Measurements from ENCODE around the gene TMEM255B.
"Not testable (repeated sequence)": the region's sequence is repeated elsewhere in the genome, so short reads cannot be mapped to it uniquely, and the experiment has no call there.

TMEM255B gene

GRCh38 chr13:113786262-113786841, 27.3 kb downstream of the TMEM255B start:
- Histone ChIP-seq H3K36me3 (ENCODE audit: low read depth) (0 out of 2 replicates have a peak, but pooled peaks cover 3% of the 10 kb centered on the region), H3K27me3 (ENCODE audit: insufficient read depth, poor library complexity, severe bottlenecking) (no peaks in the 10 kb centered on the region), H3K4me3 (ENCODE audit: severe bottlenecking) (no peak overlapping the region), H3K27ac (ENCODE audit: poor library complexity, severe bottlenecking) (no peak overlapping the region), H3K4me1 (ENCODE audit: insufficient read depth, poor library complexity, severe bottlenecking) (peaks cover 40% of the 10 kb centered on the region), H3K9me3 (ENCODE audit: severe bottlenecking) (no peaks in the 10 kb centered on the region)
- ATAC-seq (ENCODE audit: low read depth) (no peak), DNase-seq (ENCODE audit: low spot score) (no peak)
- TF ChIP-seq CTCF (IDR thresholded peaks at IDR 0.05; ENCODE audit: poor library complexity, severe bottlenecking), result no peak

GRCh38 chr13:113787694-113788093, 28.7 kb downstream of the TMEM255B start:
- no peaks in the 10 kb centered on the region for H3K9me3 ChIP-seq (ENCODE audit: severe bottlenecking)
- H3K27ac ChIP-seq (ENCODE audit: poor library complexity, severe bottlenecking), result no peak overlapping the region
- DNase-seq (ENCODE audit: low spot score) (no peak), ATAC-seq (ENCODE audit: low read depth) (no peak)
- 0 out of 2 replicates have a peak, but pooled peaks cover 3% of the 10 kb centered on the region for H3K36me3 ChIP-seq (ENCODE audit: low read depth)
- H3K27me3 ChIP-seq (ENCODE audit: insufficient read depth, poor library complexity, severe bottlenecking), result no peaks in the 10 kb centered on the region
- no peak overlapping the region for H3K4me3 ChIP-seq (ENCODE audit: severe bottlenecking)
- H3K4me1 ChIP-seq (ENCODE audit: insufficient read depth, poor library complexity, severe bottlenecking), result peaks cover 29% of the 10 kb centered on the region
- TF ChIP-seq CTCF (IDR thresholded peaks at IDR 0.05; ENCODE audit: poor library complexity, severe bottlenecking), result no peak

- Histone ChIP-seq H3K4me1 (ENCODE audit: insufficient read depth, poor library complexity, severe bottlenecking) (peaks cover 27% of the 10 kb centered on the region), H3K4me3 (ENCODE audit: severe bottlenecking) (no peak overlapping the region), H3K27ac (ENCODE audit: poor library complexity, severe bottlenecking) (no peak overlapping the region), H3K36me3 (ENCODE audit: low read depth) (0 out of 2 replicates have a peak, but pooled peaks cover 3% of the 10 kb centered on the region), H3K27me3 (ENCODE audit: insufficient read depth, poor library complexity, severe bottlenecking) (no peaks in the 10 kb centered on the region), H3K9me3 (ENCODE audit: severe bottlenecking) (no peaks in the 10 kb centered on the region)
- DNase-seq (ENCODE audit: low spot score) (no peak), ATAC-seq (ENCODE audit: low read depth) (no peak)
- TF ChIP-seq CTCF (IDR thresholded peaks at IDR 0.05; ENCODE audit: poor library complexity, severe bottlenecking), result no peak
Measured at GRCh38 chr13:113788413-113789135, 29.5 kb downstream of the TMEM255B start.

- Histone ChIP-seq H3K4me3 (ENCODE audit: severe bottlenecking) (no peak overlapping the region), H3K36me3 (ENCODE audit: low read depth) (0 out of 2 replicates have a peak, but pooled peaks cover 3% of the 10 kb centered on the region), H3K9me3 (ENCODE audit: severe bottlenecking) (no peaks in the 10 kb centered on the region), H3K27me3 (ENCODE audit: insufficient read depth, poor library complexity, severe bottlenecking) (no peaks in the 10 kb centered on the region), H3K27ac (ENCODE audit: poor library complexity, severe bottlenecking) (no peak overlapping the region), H3K4me1 (ENCODE audit: insufficient read depth, poor library complexity, severe bottlenecking) (peaks cover 22% of the 10 kb centered on the region)
- no peak for TF ChIP-seq CTCF (IDR thresholded peaks at IDR 0.05; ENCODE audit: poor library complexity, severe bottlenecking)
- DNase-seq (ENCODE audit: low spot score) (no peak), ATAC-seq (ENCODE audit: low read depth) (no peak)
Measured at GRCh38 chr13:113789167-113789566, 30.1 kb downstream of the TMEM255B start.

- H3K27me3 ChIP-seq (ENCODE audit: insufficient read depth, poor library complexity, severe bottlenecking); H3K9me3 ChIP-seq (ENCODE audit: severe bottlenecking); H3K36me3 ChIP-seq (ENCODE audit: low read depth); DNase-seq (ENCODE audit: low spot score); ATAC-seq (ENCODE audit: low read depth); H3K4me3 ChIP-seq (ENCODE audit: severe bottlenecking); H3K27ac ChIP-seq (ENCODE audit: poor library complexity, severe bottlenecking): not testable (repeated sequence)
- peaks cover 14% of the 10 kb centered on the region for H3K4me1 ChIP-seq (ENCODE audit: insufficient read depth, poor library complexity, severe bottlenecking)
Measured at GRCh38 chr13:113789931-113790330, 30.9 kb downstream of the TMEM255B start.
